ENCODE results near the gene CCDC77.

GRCh38 chr12:462936-463705, 61.7 kb downstream of the CCDC77 start:
- TF ChIP-seq CTCF (IDR thresholded peaks at IDR 0.05) (no peak), POLR2A (IDR thresholded peaks at IDR 0.05) (no peak)

Data from lower leg skin (tissue), 3 donors.